IPS DF 4.7 (cell line): ENCODE results near the gene BLOC1S1.

Experiments used
- DNase-seq: peaks from one replicate; pipeline ENCODE4 v3.0.0-alpha.2; 2013; ENCODE audit warnings: low spot score; ENCODE audit errors: extremely low read depth

BLOC1S1 gene

GRCh38 chr12:55715833-55716581 is at the start of gene BLOC1S1:
Gene BLOC1S1, plus strand, starts transcription at chr12:55716046. Its CDS starts 6 bp downstream, at chr12:55716052.
- DNase-seq, result no peak

- DNase-seq, result no peak
Observed at GRCh38 chr12:55666508-55666907, 49.3 kb upstream of the BLOC1S1 start.

- no peak for DNase-seq
Observed at GRCh38 chr12:55670276-55670675, 45.6 kb upstream of the BLOC1S1 start.

GRCh38 chr12:55671746-55672145 is 44.1 kb upstream of the BLOC1S1 start:
- no peak for DNase-seq

GRCh38 chr12:55673638-55674037 is 42.2 kb upstream of the BLOC1S1 start:
- no peak for DNase-seq

GRCh38 chr12:55675666-55676065 is 40.2 kb upstream of the BLOC1S1 start:
- no peak for DNase-seq

- DNase-seq, result no peak
Observed at GRCh38 chr12:55676707-55677106, 39.1 kb upstream of the BLOC1S1 start.

- DNase-seq, result no peak
Observed at GRCh38 chr12:55679691-55680090, 36.2 kb upstream of the BLOC1S1 start.

- DNase-seq, result peak; percentile 75
Observed at GRCh38 chr12:55681142-55682077, 34.4 kb upstream of the BLOC1S1 start.

- DNase-seq, result no peak
Observed at GRCh38 chr12:55682087-55682796, 33.6 kb upstream of the BLOC1S1 start.

GRCh38 chr12:55683676-55684075 is 32.2 kb upstream of the BLOC1S1 start:
- no peak for DNase-seq

- DNase-seq, result no peak
Observed at GRCh38 chr12:55684761-55685370, 31.0 kb upstream of the BLOC1S1 start.

GRCh38 chr12:55685671-55686070 is 30.2 kb upstream of the BLOC1S1 start:
- no peak for DNase-seq

- DNase-seq, result no peak
Observed at GRCh38 chr12:55686366-55687010, 29.4 kb upstream of the BLOC1S1 start.

- no peak for DNase-seq
Observed at GRCh38 chr12:55687746-55688145, 28.1 kb upstream of the BLOC1S1 start.

GRCh38 chr12:55688716-55689655 is 26.9 kb upstream of the BLOC1S1 start:
- DNase-seq, result no peak

GRCh38 chr12:55692631-55693322 is 23.1 kb upstream of the BLOC1S1 start:
- DNase-seq, result no peak

GRCh38 chr12:55693323-55694187 is 22.3 kb upstream of the BLOC1S1 start:
- DNase-seq, result no peak
